HG03064 (cell line): ENCODE results near the gene SNU13.
"Not testable (repeated sequence)": the region's sequence is repeated elsewhere in the genome, so short reads cannot be mapped to it uniquely, and the experiment has no call there.

Source experiments
- ATAC-seq: cut with Tn5 transposase; IDR thresholded peaks from one replicate; pipeline ENCODE4 v1.9.1; 2021; ENCODE audit warnings: low read depth; ENCODE audit not compliant: unreplicated experiment

The SNU13 gene

GRCh38 chr22:41682033-41682807 lies 6.4 kb downstream of the SNU13 start:
- no peak for ATAC-seq

DNA sequence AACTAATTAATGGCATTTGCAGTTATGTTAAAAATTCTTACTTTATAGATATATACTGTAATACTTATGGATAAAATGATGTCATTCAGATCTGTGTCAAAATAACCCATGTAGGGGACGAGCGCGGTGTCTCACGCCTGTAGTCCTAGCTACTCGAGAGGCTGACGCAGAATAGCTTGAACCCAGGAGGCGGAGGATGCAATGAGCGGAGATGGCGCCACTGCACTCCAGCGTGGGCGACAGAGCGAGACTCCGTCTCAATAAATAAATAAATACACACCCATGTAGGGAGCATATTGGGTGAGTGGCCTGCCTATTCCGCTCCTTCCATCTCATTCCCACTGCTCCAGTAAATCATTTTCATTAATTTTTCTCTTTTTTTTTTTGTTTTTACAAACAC lies 7.1 kb downstream of the SNU13 start:
- ATAC-seq: no peak

- ATAC-seq: no peak
These were observed 12.5 kb downstream of the SNU13 start for GRCh38 chr22:41676134-41676533.

GRCh38 chr22:41674846-41675340 lies 13.8 kb downstream of the SNU13 start:
- no peak for ATAC-seq

GRCh38 chr22:41672780-41673509 lies 15.7 kb downstream of the SNU13 start:
- ATAC-seq: no peak

DNA sequence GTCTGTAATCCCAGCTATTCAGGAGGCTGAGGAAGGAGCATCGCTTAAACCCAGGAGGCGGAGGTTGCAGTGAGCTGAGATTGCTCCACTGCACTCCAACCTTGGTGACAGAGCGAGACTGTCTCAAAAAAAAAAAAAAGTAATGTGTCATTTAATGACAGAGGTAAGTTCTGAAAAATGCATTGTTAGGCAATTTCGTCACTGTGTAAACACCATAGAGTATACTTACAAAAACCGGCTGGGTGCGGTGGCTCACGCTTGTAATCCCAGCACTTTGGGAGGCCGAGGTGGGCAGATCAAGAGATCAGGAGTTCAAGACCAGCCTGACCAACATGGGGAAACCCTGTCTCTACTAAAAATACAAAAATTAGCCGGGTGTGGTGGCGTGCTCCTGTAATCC lies 16.6 kb downstream of the SNU13 start:
- ATAC-seq: not testable (repeated sequence)

DNA sequence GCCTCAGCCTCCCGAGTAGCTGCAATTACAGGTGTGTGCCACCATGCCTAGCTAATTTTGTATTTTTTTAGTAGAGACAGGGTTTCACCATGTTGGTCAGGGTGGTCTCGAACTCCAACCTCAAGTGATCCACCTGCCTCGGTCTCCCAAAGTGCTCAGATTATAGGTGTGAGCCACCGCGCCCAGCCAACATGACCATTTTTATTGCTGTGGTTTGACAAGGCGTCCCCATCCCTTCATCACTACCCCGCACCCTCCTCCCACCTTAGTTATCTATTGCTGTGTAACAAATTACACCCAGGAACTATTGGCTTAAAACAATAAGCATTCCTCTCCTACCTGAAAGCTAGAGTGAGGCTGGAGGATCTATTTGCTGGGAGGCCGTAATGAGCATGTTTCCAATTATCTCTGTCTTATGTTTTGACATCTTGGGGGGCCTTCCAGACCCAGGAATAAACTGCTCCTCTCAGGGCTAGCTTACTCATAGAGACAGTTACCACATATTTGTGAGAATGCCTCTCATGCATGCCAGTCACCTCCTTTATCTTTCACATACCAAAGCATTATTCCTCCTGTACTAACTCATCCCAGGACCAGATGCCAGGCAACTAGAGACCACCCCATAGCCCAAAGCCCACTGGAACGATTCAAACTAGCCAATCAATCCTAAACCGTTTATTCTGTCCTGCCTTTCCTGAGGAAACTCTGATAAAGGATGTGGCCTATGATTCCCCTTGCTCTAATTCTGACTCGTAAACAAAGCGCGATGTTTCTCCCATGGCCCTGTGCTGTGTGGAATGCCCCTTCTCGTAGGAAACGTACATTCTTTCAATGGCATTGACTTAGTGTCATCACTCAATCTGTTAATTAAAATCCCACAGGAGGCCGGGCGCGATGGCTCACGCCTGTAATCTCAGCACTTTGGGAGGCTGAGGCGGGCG lies 19.4 kb downstream of the SNU13 start:
- no peak for ATAC-seq

DNA sequence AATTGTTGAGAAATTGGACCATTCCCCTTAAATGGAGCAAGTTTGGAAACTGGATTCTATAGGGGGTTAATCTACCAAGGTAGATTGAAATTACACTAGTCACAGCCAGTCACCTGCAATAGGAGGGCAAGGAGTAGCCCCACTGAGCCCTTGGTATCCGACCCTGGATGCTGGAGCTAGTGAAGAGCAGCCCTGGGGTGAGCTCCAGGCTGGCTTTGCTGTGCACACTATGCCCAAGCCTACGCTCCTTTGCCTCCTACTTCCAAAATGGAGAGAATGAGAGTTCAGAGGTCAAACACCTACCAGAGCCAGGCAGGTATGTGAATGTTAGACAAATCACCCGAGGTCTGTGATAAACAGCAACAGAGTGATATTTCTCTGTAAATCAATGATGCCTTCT lies 23.7 kb downstream of the SNU13 start:
- no peak for ATAC-seq

DNA sequence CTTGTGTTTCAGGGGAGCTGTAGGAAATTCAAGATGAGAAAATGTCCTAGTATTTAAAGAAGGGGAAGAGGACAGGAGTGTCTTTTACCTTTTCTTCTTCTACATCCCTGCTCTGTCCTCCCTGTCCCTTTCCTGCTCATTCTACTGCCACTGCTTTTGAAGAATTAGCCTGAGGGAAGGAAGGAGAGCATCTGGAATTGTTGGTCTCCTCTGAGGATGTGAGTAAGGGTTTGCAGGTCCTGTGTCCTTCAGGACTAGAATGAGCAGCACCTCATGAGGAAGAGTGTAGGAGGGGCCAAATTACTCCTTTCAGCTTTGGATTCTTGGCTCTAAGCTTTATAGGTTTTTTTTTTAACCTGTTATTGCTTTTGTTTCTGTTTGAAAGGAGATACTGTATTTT lies 24.2 kb downstream of the SNU13 start:
- no peak for ATAC-seq

GRCh38 chr22:41663594-41663993 lies 25.1 kb downstream of the SNU13 start:
- ATAC-seq: not testable (repeated sequence)

DNA sequence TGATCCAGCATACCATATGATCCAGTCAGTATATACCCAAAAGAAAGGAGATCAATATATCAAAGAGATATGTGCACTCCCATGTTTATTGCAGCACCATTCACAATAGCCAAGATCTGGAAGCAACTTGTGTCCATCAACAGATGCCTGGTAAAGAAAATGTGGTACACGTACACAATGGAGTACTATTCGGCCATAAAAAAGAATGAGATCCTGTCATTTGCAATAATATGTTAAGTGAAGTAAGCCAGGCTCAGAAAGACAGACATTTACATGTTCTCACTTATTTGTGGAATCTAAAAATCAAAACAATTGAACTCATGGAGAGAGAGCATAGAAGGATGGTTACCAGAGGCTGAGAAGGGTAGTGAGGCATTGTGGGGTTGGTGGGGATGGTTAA lies 27.0 kb downstream of the SNU13 start:
- no peak for ATAC-seq

GRCh38 chr22:41661088-41661487 lies 27.6 kb downstream of the SNU13 start:
- no peak for ATAC-seq

GRCh38 chr22:41660416-41660815 lies 28.3 kb downstream of the SNU13 start:
- ATAC-seq: no peak

DNA sequence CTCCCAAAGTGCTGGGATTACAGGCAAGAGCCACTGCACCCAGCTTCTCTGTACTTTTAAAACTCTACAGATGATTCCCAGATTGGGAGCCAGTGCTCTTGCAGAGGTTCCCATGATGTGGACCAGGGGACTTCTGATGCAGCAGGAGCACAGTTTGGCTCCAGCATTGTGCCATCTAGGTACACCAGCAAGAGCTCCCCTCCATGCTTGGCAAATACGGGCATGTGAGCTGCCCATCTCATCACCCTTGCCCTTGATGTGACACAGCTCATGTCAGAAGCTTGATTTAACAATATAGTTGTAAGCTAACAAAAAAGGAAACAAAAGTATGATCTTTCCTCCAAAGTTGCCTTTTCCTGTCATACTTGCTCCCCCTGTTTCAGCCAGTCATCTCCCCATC lies 28.7 kb downstream of the SNU13 start:
- ATAC-seq: no peak

GRCh38 chr22:41658869-41659268 lies 29.8 kb downstream of the SNU13 start:
- no peak for ATAC-seq

- ATAC-seq: no peak
These were observed 31.0 kb downstream of the SNU13 start for GRCh38 chr22:41657709-41658108.

- ATAC-seq: no peak
These were observed 32.1 kb downstream of the SNU13 start for GRCh38 chr22:41656556-41656955.

DNA sequence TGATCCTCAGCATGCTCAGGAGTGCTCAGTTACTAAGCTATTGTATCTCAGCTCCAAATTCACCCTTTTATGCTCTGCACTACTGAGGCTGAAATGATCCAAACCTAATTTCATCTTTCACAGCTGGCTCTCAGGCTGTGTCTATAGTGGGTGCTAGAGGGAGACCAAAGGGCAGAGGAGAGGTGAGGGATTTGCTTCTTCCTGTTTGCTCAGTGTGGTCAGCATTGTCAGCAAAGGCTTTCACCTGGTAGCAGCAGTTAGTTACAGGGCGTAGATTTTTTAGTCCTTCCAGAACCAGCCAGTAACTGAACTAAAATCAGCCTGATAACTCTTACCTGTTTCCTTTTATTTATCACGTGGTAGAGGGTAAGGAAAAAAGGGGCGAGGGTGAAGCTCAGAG lies 34.3 kb downstream of the SNU13 start:
- no peak for ATAC-seq

- no peak for ATAC-seq
These were observed 37.8 kb downstream of the SNU13 start for GRCh38 chr22:41650821-41651220.

DNA sequence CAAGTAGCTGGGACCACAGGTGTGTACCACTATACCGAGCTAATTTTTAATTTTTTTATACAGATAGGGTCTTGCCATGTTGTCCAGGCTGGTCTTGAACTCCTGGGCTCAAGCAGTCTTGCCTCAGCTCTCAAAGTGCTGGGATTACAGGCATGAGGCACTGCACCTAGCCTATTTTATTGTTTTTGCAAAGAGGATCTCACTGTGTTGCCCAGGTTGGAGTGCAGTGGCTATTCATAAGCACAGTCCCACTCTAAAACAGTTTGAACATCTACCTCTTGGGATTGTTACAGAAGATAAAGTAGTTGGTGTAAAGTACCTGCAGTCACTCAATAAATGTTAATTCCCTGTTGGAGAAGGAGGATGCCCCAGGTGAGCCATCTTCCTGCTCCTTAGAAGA lies 38.4 kb downstream of the SNU13 start:
- no peak for ATAC-seq

DNA sequence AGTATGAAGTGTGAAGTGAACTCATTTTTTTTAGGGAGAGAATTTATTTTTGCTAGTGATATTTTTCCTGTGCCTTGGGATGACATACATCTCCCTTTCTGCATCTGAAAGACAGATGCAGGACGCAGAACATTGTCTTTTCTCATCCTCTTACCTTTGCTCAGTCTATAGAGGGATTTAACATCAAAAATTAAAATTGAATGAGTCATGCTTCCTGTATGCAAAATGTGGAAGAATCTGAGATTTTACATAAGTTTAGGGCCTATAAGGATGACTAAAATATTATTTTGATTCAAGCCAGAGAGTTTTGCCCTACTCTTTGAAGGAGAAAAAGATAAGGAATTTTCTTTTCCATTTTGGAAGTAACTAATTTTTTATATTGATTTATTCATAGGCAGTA lies 40.2 kb downstream of the SNU13 start:
- ATAC-seq: no peak
